BE2C (cell line): ENCODE data around the gene KAT7.
"Not testable (repeated sequence)": the region's sequence is repeated elsewhere in the genome, so short reads cannot be mapped to it uniquely, and the experiment has no call there.

Source experiments
- DNase-seq: peaks from one replicate; pipeline ENCODE4 v3.0.0-alpha.2; 2020
- H3K27me3 ChIP-seq: fragments of 250-450 bp; sonication (Bioruptor Pico); 2 replicates; pipeline ENCODE4 v1.5.1; 2020; ENCODE audit warnings: mild to moderate bottlenecking
- H3K36me3 ChIP-seq: fragments of 250-450 bp; sonication (Bioruptor Pico); 2 replicates; pipeline ENCODE4 v1.5.1; 2020; ENCODE audit warnings: mild to moderate bottlenecking
- H3K4me1 ChIP-seq: fragments of 250-450 bp; sonication (Bioruptor Pico); 2 replicates; pipeline ENCODE4 v1.5.1; 2020
- H3K4me3 ChIP-seq: 2 replicates; pipeline ENCODE4 v1.5.1; 2011; ENCODE audit warnings: low read depth, low read length
- H3K9me3 ChIP-seq: fragments of 250-450 bp; sonication (Bioruptor Pico); 2 replicates; pipeline ENCODE4 v1.5.1; 2020
- CTCF ChIP-seq: IDR thresholded peaks from 2 replicates; pipeline ENCODE4 v1.5.1; 2012; ENCODE audit warnings: mild to moderate bottlenecking, low read depth, low read length

KAT7 gene

GRCh38 chr17:49749730-49750129 lies 38.8 kb upstream of the KAT7 start:
- no peak for DNase-seq
- no peaks in the 10 kb centered on the region; the same call in 1 of the 2 replicates for H3K9me3 ChIP-seq
- no peak for TF ChIP-seq CTCF
- peaks cover 14% of the 10 kb centered on the region for H3K4me1 ChIP-seq
- no peaks in the 10 kb centered on the region for H3K36me3 ChIP-seq
- no peaks in the 10 kb centered on the region for H3K27me3 ChIP-seq
- no peak overlapping the region for H3K4me3 ChIP-seq

- H3K36me3 ChIP-seq, result no peaks in the 10 kb centered on the region
- H3K4me1 ChIP-seq, result peaks cover 9% of the 10 kb centered on the region
- no peak overlapping the region for H3K4me3 ChIP-seq
- TF ChIP-seq CTCF, result no peak
- no peaks in the 10 kb centered on the region; the same call in 1 of the 2 replicates for H3K9me3 ChIP-seq
- H3K27me3 ChIP-seq, result no peaks in the 10 kb centered on the region
- no peak for DNase-seq
Measured at GRCh38 chr17:49752508-49752907, 36.0 kb upstream of the KAT7 start.

GRCh38 chr17:49753959-49754391 lies 34.5 kb upstream of the KAT7 start:
- H3K4me1 ChIP-seq, result peaks cover 9% of the 10 kb centered on the region
- TF ChIP-seq CTCF, result no peak
- no peaks in the 10 kb centered on the region; the same call in 1 of the 2 replicates for H3K9me3 ChIP-seq
- H3K36me3 ChIP-seq, result no peaks in the 10 kb centered on the region
- no peak overlapping the region for H3K4me3 ChIP-seq
- no peaks in the 10 kb centered on the region for H3K27me3 ChIP-seq
- peak; percentile 82 for DNase-seq

- no peaks in the 10 kb centered on the region; the same call in 1 of the 2 replicates for H3K9me3 ChIP-seq
- no peak for TF ChIP-seq CTCF
- H3K4me1 ChIP-seq, result peaks cover 9% of the 10 kb centered on the region
- no peaks in the 10 kb centered on the region for H3K27me3 ChIP-seq
- H3K4me3 ChIP-seq, result no peak overlapping the region
- DNase-seq, result no peak
- H3K36me3 ChIP-seq, result no peaks in the 10 kb centered on the region
Measured at GRCh38 chr17:49755663-49756283, 32.7 kb upstream of the KAT7 start.

- H3K27me3 ChIP-seq, result no peaks in the 10 kb centered on the region
- no peak overlapping the region for H3K4me3 ChIP-seq
- no peak for TF ChIP-seq CTCF
- no peak for DNase-seq
- H3K9me3 ChIP-seq, result no peaks in the 10 kb centered on the region; the same call in 1 of the 2 replicates
- H3K36me3 ChIP-seq, result no peaks in the 10 kb centered on the region
- peaks cover 9% of the 10 kb centered on the region for H3K4me1 ChIP-seq
Measured at GRCh38 chr17:49756323-49757150, 31.9 kb upstream of the KAT7 start.

- no peaks in the 10 kb centered on the region for H3K27me3 ChIP-seq
- H3K9me3 ChIP-seq, result no peaks in the 10 kb centered on the region; the same call in 1 of the 2 replicates
- no peaks in the 10 kb centered on the region for H3K36me3 ChIP-seq
- H3K4me3 ChIP-seq, result no peak overlapping the region
- no peak for TF ChIP-seq CTCF
- DNase-seq, result no peak
- H3K4me1 ChIP-seq, result peaks cover 9% of the 10 kb centered on the region
Measured at GRCh38 chr17:49757151-49757777, 31.2 kb upstream of the KAT7 start.

GRCh38 chr17:49758464-49759010 lies 29.9 kb upstream of the KAT7 start:
- not testable (repeated sequence) for H3K9me3 ChIP-seq, DNase-seq, H3K4me3 ChIP-seq, H3K36me3 ChIP-seq, H3K27me3 ChIP-seq, H3K4me1 ChIP-seq
